Fibroblast of skin of abdomen (primary cell): ENCODE data around the gene MEF2A. TPM values are rescaled to one million over a fixed set of nuclear protein-coding genes. Genes with fewer than 3 reads are reported as not detected.
"Not testable (repeated sequence)": the region's sequence is repeated elsewhere in the genome, so short reads cannot be mapped to it uniquely, and the experiment has no call there.

Experiments used
- DNase-seq: peaks from one replicate; pipeline ENCODE4 v3.0.0-alpha.2; 2013
- polyA plus RNA-seq, 2 experiments: library from polyadenylated mRNA; unstranded; fragments of 120-200 nt; gene quantifications; one replicate each; pipeline ENCODE4 v1.2.1, GENCODE V29; 2013; ENCODE audit not compliant: insufficient read length in 2 of 2

Gene MEF2A
- 15.9 TPM for polyA plus RNA-seq (2013, experiment 1 of 2; ENCODE audit: insufficient read length)
- 15.5 TPM for polyA plus RNA-seq (2013, experiment 2 of 2; ENCODE audit: insufficient read length)

GRCh38 chr15:99565299-99566156 is at the start of gene MEF2A:
Gene MEF2A, plus strand, starts transcription at chr15:99565984. Its CDS starts 67,136 bp downstream, at chr15:99633120.
- DNase-seq = peak; percentile 96

GRCh38 chr15:99518191-99518590 is 47.6 kb upstream of the MEF2A start:
- DNase-seq = no peak

GRCh38 chr15:99519366-99519765 is 46.4 kb upstream of the MEF2A start:
- not testable (repeated sequence) for DNase-seq

GRCh38 chr15:99522288-99522687 is 43.5 kb upstream of the MEF2A start:
- DNase-seq = no peak

- DNase-seq = no peak
These were observed 39.6 kb upstream of the MEF2A start for GRCh38 chr15:99526176-99526575.

- no peak for DNase-seq
These were observed 39.1 kb upstream of the MEF2A start for GRCh38 chr15:99526671-99527070.

GRCh38 chr15:99536422-99537040 is 29.3 kb upstream of the MEF2A start:
- peak; percentile 56 for DNase-seq

- peak; percentile 4 for DNase-seq
These were observed 28.4 kb upstream of the MEF2A start for GRCh38 chr15:99537344-99537743.

- DNase-seq = no peak
These were observed 27.5 kb upstream of the MEF2A start for GRCh38 chr15:99538261-99538660.

GRCh38 chr15:99542828-99543227 is 23.0 kb upstream of the MEF2A start:
- DNase-seq = no peak

- no peak for DNase-seq
These were observed 20.2 kb upstream of the MEF2A start for GRCh38 chr15:99545605-99546004.

GRCh38 chr15:99546441-99547100 is 19.2 kb upstream of the MEF2A start:
- no peak for DNase-seq

GRCh38 chr15:99547517-99547916 is 18.3 kb upstream of the MEF2A start:
- no peak for DNase-seq

GRCh38 chr15:99550077-99550476 is 15.7 kb upstream of the MEF2A start:
- DNase-seq = no peak

GRCh38 chr15:99552111-99552510 is 13.7 kb upstream of the MEF2A start:
- no peak for DNase-seq

- DNase-seq = no peak
These were observed 10.8 kb upstream of the MEF2A start for GRCh38 chr15:99554880-99555488.

- no peak for DNase-seq
These were observed 9.8 kb upstream of the MEF2A start for GRCh38 chr15:99556011-99556410.

GRCh38 chr15:99556578-99556977 is 9.2 kb upstream of the MEF2A start:
- no peak for DNase-seq

GRCh38 chr15:99558084-99558483 is 7.7 kb upstream of the MEF2A start:
- DNase-seq = no peak

- DNase-seq = no peak
These were observed 7.2 kb upstream of the MEF2A start for GRCh38 chr15:99558571-99558970.

GRCh38 chr15:99561476-99562230 is 4.1 kb upstream of the MEF2A start:
- DNase-seq = no peak

- no peak for DNase-seq
These were observed 3.5 kb upstream of the MEF2A start for GRCh38 chr15:99562238-99562637.
